Measurements from ENCODE around the gene CHRM3.

GRCh38 chr1:239421811-239422210, 35.4 kb downstream of the CHRM3 start:
- TF ChIP-seq EZH2 (IDR thresholded peaks at IDR 0.05; ENCODE audit: low read depth, unreplicated experiment) = no peak
- TF ChIP-seq CTCF (conservative IDR thresholded peaks at IDR 0.05; ENCODE audit: low read depth in 2 of 2) = no peak
- no peak for TF ChIP-seq ETS1 (IDR thresholded peaks at IDR 0.05)
- TF ChIP-seq REST (IDR thresholded peaks at IDR 0.05; ENCODE audit: unreplicated experiment) = no peak
- no peak for TF ChIP-seq EZH2phosphoT487 (IDR thresholded peaks at IDR 0.05; ENCODE audit: unreplicated experiment)
- TF ChIP-seq POLR2AphosphoS5 (IDR thresholded peaks at IDR 0.05; ENCODE audit: low read depth) = no peak
- TF ChIP-seq CREB1 (CRISPR knock-in tag; IDR thresholded peaks at IDR 0.05; ENCODE audit: low read depth) = no peak
- no peak for TF ChIP-seq ZNF331 (CRISPR knock-in tag; IDR thresholded peaks at IDR 0.05; ENCODE audit: low read depth)
- TF ChIP-seq JUNB (IDR thresholded peaks at IDR 0.05; ENCODE audit: unreplicated experiment) = no peak
- TF ChIP-seq NANOG (IDR thresholded peaks at IDR 0.05; ENCODE audit: borderline replicate concordance) = no peak
- TF ChIP-seq STAT1 (IDR thresholded peaks at IDR 0.05; ENCODE audit: unreplicated experiment) = no peak
- no peak for TF ChIP-seq ZNF114 (CRISPR knock-in tag; IDR thresholded peaks at IDR 0.05)

Measured in GM23338 (cell line).